AG09309 (cell line): ENCODE data around the gene TADA1.

Experiments used
- DNase-seq: peaks from one replicate; pipeline ENCODE4 v3.0.0-alpha.2; 2010; ENCODE audit warnings: low read depth
- H3K4me3 ChIP-seq: 2 replicates; pipeline ENCODE4 v1.5.1; 2011; ENCODE audit warnings: mild to moderate bottlenecking, low read depth, low read length, moderate library complexity; ENCODE audit not compliant: control insufficient read depth
- CTCF ChIP-seq: IDR thresholded peaks from 2 replicates; pipeline ENCODE4 v1.5.1; 2011; ENCODE audit warnings: mild to moderate bottlenecking, low read depth, low read length, inconsistent platforms; ENCODE audit not compliant: insufficient read depth, control insufficient read depth; ENCODE audit errors: missing control alignments

TADA1 gene

GRCh38 chr1:166907051-166907450, 31.0 kb upstream of the TADA1 start:
- DNase-seq, result no peak
- TF ChIP-seq CTCF, result no peak
- no peak overlapping the region for H3K4me3 ChIP-seq

- H3K4me3 ChIP-seq, result no peak overlapping the region
- DNase-seq, result no peak
- no peak for TF ChIP-seq CTCF
These were observed 30.6 kb upstream of the TADA1 start for GRCh38 chr1:166906647-166907046.

- peak; percentile 80 for DNase-seq
- H3K4me3 ChIP-seq, result no peak overlapping the region
- no peak for TF ChIP-seq CTCF
These were observed 29.8 kb upstream of the TADA1 start for GRCh38 chr1:166905900-166906299.

- H3K4me3 ChIP-seq, result no peak overlapping the region
- DNase-seq, result peak; percentile 17
- TF ChIP-seq CTCF, result no peak
These were observed 29.1 kb upstream of the TADA1 start for GRCh38 chr1:166905136-166905535.

- DNase-seq, result no peak
- no peak overlapping the region for H3K4me3 ChIP-seq
- TF ChIP-seq CTCF, result no peak
These were observed 27.2 kb upstream of the TADA1 start for GRCh38 chr1:166903232-166903631.

- peak; percentile 2 for DNase-seq
- TF ChIP-seq CTCF, result no peak
- H3K4me3 ChIP-seq, result no peak overlapping the region
These were observed 26.2 kb upstream of the TADA1 start for GRCh38 chr1:166902279-166902678.

- no peak for TF ChIP-seq CTCF
- DNase-seq, result no peak
- no peak overlapping the region for H3K4me3 ChIP-seq
These were observed 24.9 kb upstream of the TADA1 start for GRCh38 chr1:166900987-166901386.
